C4-2B (cell line): Measurements from ENCODE around the gene HIRA.
"Not testable (repeated sequence)": the region's sequence is repeated elsewhere in the genome, so short reads cannot be mapped to it uniquely, and the experiment has no call there.

Experiments
- H3K27ac ChIP-seq: fragments of 450-650 bp; 2 replicates; pipeline ENCODE4 v1.5.1; 2017
- CTCF ChIP-seq: fragments of 450-650 bp; conservative IDR thresholded peaks from 2 replicates; pipeline ENCODE4 v1.5.1; 2017; ENCODE audit warnings: mild to moderate bottlenecking
- ZFX ChIP-seq: fragments of 450-650 bp; IDR thresholded peaks from 2 replicates; pipeline ENCODE4 v1.6.1; 2017

HIRA gene

GRCh38 chr22:19331474-19331873 lies 100.1 kb downstream of the HIRA start:
- H3K27ac ChIP-seq, result no peak overlapping the region
- no peak for TF ChIP-seq CTCF
- no peak for TF ChIP-seq ZFX

DNA sequence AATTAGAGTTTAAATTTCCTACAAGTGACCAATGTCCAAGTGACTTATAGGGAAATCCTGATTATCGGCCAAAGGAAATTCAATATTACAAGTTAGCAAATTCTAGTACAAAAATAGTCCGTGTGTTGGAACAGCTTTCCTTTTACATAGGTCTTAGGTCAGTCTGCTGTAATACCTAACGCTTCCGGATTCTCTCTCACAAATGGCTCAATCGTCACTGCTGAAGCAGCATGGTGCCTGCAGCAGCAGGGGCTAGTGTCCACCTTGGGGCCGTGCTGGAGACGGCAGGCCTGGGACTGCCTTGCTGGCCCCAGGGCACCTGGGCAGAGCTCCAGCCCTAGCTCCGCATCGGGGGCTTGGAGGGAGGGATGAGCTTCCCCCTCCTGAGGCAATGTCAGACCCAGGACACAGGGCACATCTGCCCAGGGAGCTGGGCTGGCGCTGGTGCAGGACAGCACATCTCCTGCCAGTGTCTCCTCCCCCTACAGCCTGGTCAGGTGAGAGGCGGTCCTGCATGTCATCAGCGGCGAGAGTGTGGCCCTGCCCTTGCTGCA lies 100.6 kb downstream of the HIRA start:
- H3K27ac ChIP-seq, result no peak overlapping the region
- TF ChIP-seq ZFX, result no peak
- TF ChIP-seq CTCF, result no peak

DNA sequence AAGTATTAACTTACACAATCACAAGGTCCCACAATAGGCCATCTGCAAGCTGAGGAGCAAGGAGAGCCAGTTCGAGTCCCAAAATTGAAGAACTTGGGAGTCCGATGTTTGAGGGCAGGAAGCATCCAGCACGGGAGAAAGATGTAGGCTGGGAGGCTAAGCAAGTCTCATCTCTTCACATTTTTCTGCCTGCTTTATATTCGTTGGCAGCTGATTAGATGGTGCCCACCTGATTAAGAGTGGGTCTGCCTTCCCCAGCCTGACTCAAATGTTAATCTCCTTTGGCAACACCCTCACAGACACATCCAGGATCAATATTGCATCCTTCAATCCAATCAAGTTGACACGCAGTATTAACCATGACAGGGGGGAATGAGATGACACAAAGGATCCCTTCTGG lies 101.3 kb downstream of the HIRA start:
- H3K27ac ChIP-seq, result not testable (repeated sequence)

GRCh38 chr22:19329454-19329853 lies 102.1 kb downstream of the HIRA start:
- H3K27ac ChIP-seq, result no peak overlapping the region
- TF ChIP-seq ZFX, result no peak

- TF ChIP-seq CTCF (no peak), ZFX (no peak)
- no peak overlapping the region for H3K27ac ChIP-seq
These were observed 106.1 kb downstream of the HIRA start for GRCh38 chr22:19325296-19325948.

DNA sequence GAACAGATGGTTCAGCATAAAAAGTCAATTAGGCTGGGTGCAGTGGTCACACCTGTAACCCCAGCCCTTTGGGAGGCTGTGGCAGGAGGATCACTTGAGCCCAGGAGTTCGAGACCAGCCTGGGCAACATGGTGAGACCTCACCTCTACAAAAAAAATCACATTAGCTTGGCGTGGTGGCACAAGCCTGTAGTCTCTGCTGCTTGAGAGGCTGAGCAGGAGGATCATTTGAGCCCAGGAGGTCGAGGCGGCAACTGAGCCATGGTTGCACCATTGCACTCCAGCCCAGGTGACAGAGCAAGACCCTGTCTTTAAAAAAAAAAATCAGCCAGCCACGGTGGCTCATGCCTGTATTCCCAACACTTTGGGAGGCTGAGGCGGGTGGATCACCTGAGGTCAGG lies 108.1 kb downstream of the HIRA start:
- not testable (repeated sequence) for H3K27ac ChIP-seq

DNA sequence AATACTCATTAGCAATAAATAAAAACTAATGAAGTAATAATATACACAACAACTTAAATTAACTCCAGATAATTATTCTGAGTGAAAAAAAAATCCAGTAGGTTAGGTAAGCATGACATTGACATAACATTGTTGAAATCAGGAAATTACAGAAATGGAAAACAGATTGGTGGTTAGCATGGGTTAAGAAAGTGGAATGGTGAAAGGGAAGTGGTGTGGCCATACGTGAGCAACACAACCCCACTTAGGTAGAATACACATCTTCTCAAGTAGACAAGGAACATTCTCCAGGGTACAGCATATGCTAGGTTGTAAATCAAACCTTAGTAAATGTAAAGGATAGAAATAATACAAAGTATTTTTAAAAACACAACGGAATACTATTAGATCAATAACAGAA lies 109.8 kb downstream of the HIRA start:
- no peak for TF ChIP-seq ZFX
- TF ChIP-seq CTCF, result no peak
- no peak overlapping the region for H3K27ac ChIP-seq

- not testable (repeated sequence) for H3K27ac ChIP-seq
These were observed 111.4 kb downstream of the HIRA start for GRCh38 chr22:19320136-19320535.

DNA sequence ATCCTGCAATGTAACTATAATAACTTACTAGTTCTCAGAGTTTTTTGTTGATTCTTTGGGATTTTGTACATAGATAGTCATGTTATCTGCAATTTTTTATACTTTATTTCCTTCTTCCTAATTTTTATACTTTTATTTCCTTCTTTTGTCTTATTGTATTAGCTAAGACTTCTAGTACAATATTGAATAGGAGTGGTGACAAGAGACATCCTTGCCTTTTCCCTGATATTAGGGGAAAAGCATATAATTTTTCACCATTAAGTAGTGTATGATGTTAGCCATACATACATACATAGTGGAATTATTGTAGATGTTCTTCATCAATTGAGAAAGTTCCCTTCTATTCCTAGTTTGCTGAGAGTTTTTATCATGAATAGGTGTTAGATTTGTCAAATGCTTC lies 112.3 kb downstream of the HIRA start:
- no peak overlapping the region for H3K27ac ChIP-seq
- TF ChIP-seq CTCF (no peak), ZFX (no peak)

- TF ChIP-seq CTCF (no peak), ZFX (no peak)
These were observed 113.7 kb downstream of the HIRA start for GRCh38 chr22:19317865-19318264.

More at GRCh38 chr22:19317865-19318264, 113.7 kb downstream of the HIRA start:
- no peak overlapping the region for H3K27ac ChIP-seq
